A673 (cell line): Measurements from ENCODE around the gene ADCYAP1R1.

Source experiments
- CTCF ChIP-seq: fragments of 300-800, 200-600 bp; sonication (generic); conservative IDR thresholded peaks from 2 replicates; pipeline ENCODE4 v1.5.1; 2017; ENCODE audit warnings: low read depth, mild to moderate bottlenecking, antibody characterized with exemption, low read length, moderate library complexity, mixed read lengths
- EZH2 ChIP-seq: fragments of 200-600 bp; sonication (generic); IDR thresholded peaks from 2 replicates; pipeline ENCODE4 v1.6.1; 2017; ENCODE audit warnings: borderline replicate concordance, low read depth, mild to moderate bottlenecking, mixed read lengths, antibody characterized with exemption, low read length; ENCODE audit not compliant: poor library complexity, severe bottlenecking

DNA sequence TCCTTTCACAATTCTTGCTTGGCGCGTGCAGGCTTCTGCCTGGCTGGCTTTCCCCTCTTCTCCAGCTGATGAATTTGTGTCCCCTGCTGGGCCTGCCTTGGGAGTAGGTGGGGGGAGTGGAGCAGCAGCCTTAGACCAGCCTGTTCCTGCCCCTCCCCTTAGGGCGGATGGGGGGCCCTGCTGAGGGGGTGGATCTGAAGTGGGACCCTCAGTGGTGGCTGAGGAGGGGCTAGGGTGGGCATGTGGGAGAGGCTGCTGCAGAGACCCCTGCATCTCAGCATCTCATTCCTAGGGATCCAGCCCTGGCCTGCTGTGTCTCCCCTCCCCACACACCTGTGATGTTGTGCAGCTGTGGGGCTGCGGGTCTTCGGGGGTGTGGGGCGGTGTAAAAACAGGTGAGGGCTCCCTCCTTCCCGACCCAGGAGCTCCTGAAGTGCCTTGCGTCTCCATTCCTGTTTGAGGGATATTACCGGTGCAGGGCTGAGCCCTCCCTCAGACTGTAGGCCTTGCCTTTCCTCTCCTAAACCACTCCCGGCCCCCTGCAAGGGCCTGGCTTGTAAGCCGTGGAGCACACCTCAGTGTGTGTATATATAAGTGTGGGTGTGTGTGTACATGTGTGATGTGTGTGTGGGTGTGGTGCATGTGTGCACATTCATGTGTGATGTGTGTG is 24.7 kb downstream of the ADCYAP1R1 start:
- no peak for TF ChIP-seq EZH2
- TF ChIP-seq CTCF: no peak
